ENCODE data around the gene FLRT1. TPM values are rescaled to one million over a fixed set of nuclear protein-coding genes. Genes with fewer than 3 reads are reported as not detected.

The FLRT1 gene
- total and polyA plus RNA-seq, 3 donors from 2014 or later, result 0.67 to 0.79 (median 0.74) TPM

- WGBS, 2 donors, result 82 to 84% methylated on average over 18 of the region's 18 CpGs
- Histone ChIP-seq H3K9me3 (no peaks in the 10 kb centered on the region), H3K27ac (peak overlapping the region in 1 of 2 donors; percentile 49), H3K4me1 (peaks cover 15% of the 10 kb centered on the region), H3K36me3 (ENCODE audit: low read depth, missing control alignments) (no peaks in the 10 kb centered on the region), H3K4me3 (no peak overlapping the region), H3K27me3 (no peaks in the 10 kb centered on the region)
- intact Hi-C loops (cut with DNase I; ENCODE audit: low total_unique reads), result no loop called here
- no peak for TF ChIP-seq POLR2A (IDR thresholded peaks at IDR 0.05)
- TF ChIP-seq CTCF (IDR thresholded peaks at IDR 0.05), result no peak
- DNase-seq, result no peak
Observed at GRCh38 chr11:64008914-64009633, 26.7 kb upstream of the FLRT1 start.

- 94 to 97% methylated on average over 8 of the region's 8 CpGs for WGBS, 2 donors
- Histone ChIP-seq H3K4me3 (no peak overlapping the region), H3K27ac (no peak overlapping the region), H3K27me3 (no peaks in the 10 kb centered on the region), H3K36me3 (ENCODE audit: low read depth, missing control alignments) (no peaks in the 10 kb centered on the region), H3K9me3 (no peaks in the 10 kb centered on the region), H3K4me1 (peaks cover 15% of the 10 kb centered on the region)
- intact Hi-C loops (cut with DNase I; ENCODE audit: low total_unique reads), result no loop called here
- TF ChIP-seq POLR2A (IDR thresholded peaks at IDR 0.05), result no peak
- TF ChIP-seq CTCF (IDR thresholded peaks at IDR 0.05), result no peak
- no peak for DNase-seq
Observed at GRCh38 chr11:64009710-64010109, 26.0 kb upstream of the FLRT1 start.

GRCh38 chr11:64010783-64011182 lies 24.9 kb upstream of the FLRT1 start:
- Histone ChIP-seq H3K27ac (no peak overlapping the region), H3K9me3 (no peaks in the 10 kb centered on the region), H3K36me3 (ENCODE audit: low read depth, missing control alignments) (no peaks in the 10 kb centered on the region), H3K27me3 (no peaks in the 10 kb centered on the region), H3K4me3 (no peak overlapping the region), H3K4me1 (peaks cover 15% of the 10 kb centered on the region)
- intact Hi-C loops (cut with DNase I; ENCODE audit: low total_unique reads), result no loop called here
- no peak for TF ChIP-seq CTCF (IDR thresholded peaks at IDR 0.05)
- no peak for TF ChIP-seq POLR2A (IDR thresholded peaks at IDR 0.05)
- 89 to 97% methylated on average over 2 of the region's 2 CpGs for WGBS, 2 donors
- DNase-seq, result no peak

GRCh38 chr11:64011371-64011770 lies 24.4 kb upstream of the FLRT1 start:
- no peaks in the 10 kb centered on the region for H3K27me3 ChIP-seq
- H3K27ac ChIP-seq, result no peak overlapping the region
- H3K9me3 ChIP-seq, result no peaks in the 10 kb centered on the region
- H3K36me3 ChIP-seq (ENCODE audit: low read depth, missing control alignments), result no peaks in the 10 kb centered on the region
- peaks cover 15% of the 10 kb centered on the region for H3K4me1 ChIP-seq
- no peak for DNase-seq
- WGBS, 2 donors, result 92 to 94% methylated on average over 7 to 8 of the region's 8 CpGs
- intact Hi-C loops (cut with DNase I; ENCODE audit: low total_unique reads), result no loop called here
- TF ChIP-seq CTCF (IDR thresholded peaks at IDR 0.05) (no peak), POLR2A (IDR thresholded peaks at IDR 0.05) (no peak)
- H3K4me3 ChIP-seq, result no peak overlapping the region

All from testis (tissue), 3 donors.